Measurements from ENCODE around the gene SERPINF2.

Gene SERPINF2

GRCh38 chr17:1709971-1710806 is 32.5 kb upstream of the SERPINF2 start, which contains the start of gene TLCD2:
TSS of gene TLCD2 (minus strand) at chr17:1710377. CDS start at chr17:1710242, 135 bp downstream.
- Histone ChIP-seq H3K4me3 (ENCODE audit: low read depth in 1 of 2, low read length in 2 of 2) (peak within 1 kb of the TSS; percentile 65 to 71), H3K4me1 (ENCODE audit: control insufficient read depth in 1 of 2, insufficient read depth in 2 of 2, low read length in 2 of 2) (peaks cover 31 to 41% of the 10 kb centered on the region in 2 donors), H3K36me3 (ENCODE audit: control insufficient read depth in 1 of 2, insufficient read depth in 2 of 2, low read length in 2 of 2) (peaks cover 20 to 31% of the 10 kb centered on the region in 2 donors), H3K27me3 (ENCODE audit: control insufficient read depth in 1 of 2, insufficient read depth in 2 of 2, low read length in 2 of 2) (no peaks in the 10 kb centered on the region), H3K9me3 (ENCODE audit: control insufficient read depth in 1 of 2, low read length in 2 of 2) (no peaks in the 10 kb centered on the region), H3K9ac (ENCODE audit: low read depth in 1 of 2, low read length in 2 of 2) (peak within 1 kb of the TSS; percentile 80 to 91), H3K27ac (ENCODE audit: low read depth, low read length) (peak within 1 kb of the TSS; percentile 86)

GRCh38 chr17:1710807-1711553 is 31.7 kb upstream of the SERPINF2 start:
- Histone ChIP-seq H3K9ac (ENCODE audit: low read depth in 1 of 2, low read length in 2 of 2) (peak overlapping the region; percentile 80 to 91), H3K4me1 (ENCODE audit: control insufficient read depth in 1 of 2, insufficient read depth in 2 of 2, low read length in 2 of 2) (peaks cover 32 to 42% of the 10 kb centered on the region in 2 donors), H3K9me3 (ENCODE audit: control insufficient read depth in 1 of 2, low read length in 2 of 2) (no peaks in the 10 kb centered on the region), H3K27me3 (ENCODE audit: control insufficient read depth in 1 of 2, insufficient read depth in 2 of 2, low read length in 2 of 2) (no peaks in the 10 kb centered on the region), H3K36me3 (ENCODE audit: control insufficient read depth in 1 of 2, insufficient read depth in 2 of 2, low read length in 2 of 2) (peaks cover 20 to 31% of the 10 kb centered on the region in 2 donors), H3K27ac (ENCODE audit: low read depth, low read length) (peak overlapping the region; percentile 86), H3K4me3 (ENCODE audit: low read depth in 1 of 2, low read length in 2 of 2) (peak overlapping the region; percentile 65 to 71)

GRCh38 chr17:1711804-1712203 is 30.9 kb upstream of the SERPINF2 start:
- Histone ChIP-seq H3K27me3 (ENCODE audit: control insufficient read depth in 1 of 2, insufficient read depth in 2 of 2, low read length in 2 of 2) (no peaks in the 10 kb centered on the region), H3K4me3 (ENCODE audit: low read depth in 1 of 2, low read length in 2 of 2) (peak overlapping the region in 1 of 2 donors; percentile 13), H3K4me1 (ENCODE audit: control insufficient read depth in 1 of 2, insufficient read depth in 2 of 2, low read length in 2 of 2) (peaks cover 32 to 42% of the 10 kb centered on the region in 2 donors), H3K9me3 (ENCODE audit: control insufficient read depth in 1 of 2, low read length in 2 of 2) (no peaks in the 10 kb centered on the region), H3K9ac (ENCODE audit: low read depth in 1 of 2, low read length in 2 of 2) (no peak overlapping the region), H3K36me3 (ENCODE audit: control insufficient read depth in 1 of 2, insufficient read depth in 2 of 2, low read length in 2 of 2) (peaks cover 20 to 31% of the 10 kb centered on the region in 2 donors), H3K27ac (ENCODE audit: low read depth, low read length) (no peak overlapping the region)

- Histone ChIP-seq H3K27ac (ENCODE audit: low read depth, low read length) (no peak overlapping the region), H3K36me3 (ENCODE audit: control insufficient read depth in 1 of 2, insufficient read depth in 2 of 2, low read length in 2 of 2) (peaks cover 20 to 30% of the 10 kb centered on the region in 2 donors), H3K4me3 (ENCODE audit: low read depth in 1 of 2, low read length in 2 of 2) (peak overlapping the region in 1 of 2 donors; percentile 13), H3K27me3 (ENCODE audit: control insufficient read depth in 1 of 2, insufficient read depth in 2 of 2, low read length in 2 of 2) (no peaks in the 10 kb centered on the region), H3K9ac (ENCODE audit: low read depth in 1 of 2, low read length in 2 of 2) (no peak overlapping the region), H3K4me1 (ENCODE audit: control insufficient read depth in 1 of 2, insufficient read depth in 2 of 2, low read length in 2 of 2) (peaks cover 35 to 42% of the 10 kb centered on the region in 2 donors), H3K9me3 (ENCODE audit: control insufficient read depth in 1 of 2, low read length in 2 of 2) (no peaks in the 10 kb centered on the region)
These were observed 30.4 kb upstream of the SERPINF2 start for GRCh38 chr17:1712271-1712670.

GRCh38 chr17:1713160-1713877 is 29.4 kb upstream of the SERPINF2 start:
- Histone ChIP-seq H3K4me1 (ENCODE audit: control insufficient read depth in 1 of 2, insufficient read depth in 2 of 2, low read length in 2 of 2) (peaks cover 42 to 49% of the 10 kb centered on the region in 2 donors), H3K9ac (ENCODE audit: low read depth in 1 of 2, low read length in 2 of 2) (peak overlapping the region; percentile 60 to 73), H3K4me3 (ENCODE audit: low read depth in 1 of 2, low read length in 2 of 2) (peak overlapping the region; percentile 80 to 86), H3K9me3 (ENCODE audit: control insufficient read depth in 1 of 2, low read length in 2 of 2) (no peaks in the 10 kb centered on the region), H3K27me3 (ENCODE audit: control insufficient read depth in 1 of 2, insufficient read depth in 2 of 2, low read length in 2 of 2) (no peaks in the 10 kb centered on the region), H3K27ac (ENCODE audit: low read depth, low read length) (peak overlapping the region; percentile 13), H3K36me3 (ENCODE audit: control insufficient read depth in 1 of 2, insufficient read depth in 2 of 2, low read length in 2 of 2) (peaks cover 19 to 20% of the 10 kb centered on the region in 2 donors)

- Histone ChIP-seq H3K9me3 (ENCODE audit: control insufficient read depth in 1 of 2, low read length in 2 of 2) (no peaks in the 10 kb centered on the region), H3K27me3 (ENCODE audit: control insufficient read depth in 1 of 2, insufficient read depth in 2 of 2, low read length in 2 of 2) (no peaks in the 10 kb centered on the region), H3K4me3 (ENCODE audit: low read depth in 1 of 2, low read length in 2 of 2) (peak overlapping the region; percentile 80 to 86), H3K4me1 (ENCODE audit: control insufficient read depth in 1 of 2, insufficient read depth in 2 of 2, low read length in 2 of 2) (peaks cover 44 to 53% of the 10 kb centered on the region in 2 donors), H3K36me3 (ENCODE audit: control insufficient read depth in 1 of 2, insufficient read depth in 2 of 2, low read length in 2 of 2) (peaks cover 19 to 20% of the 10 kb centered on the region in 2 donors), H3K9ac (ENCODE audit: low read depth in 1 of 2, low read length in 2 of 2) (peak overlapping the region; percentile 60 to 73), H3K27ac (ENCODE audit: low read depth, low read length) (peak overlapping the region; percentile 99)
These were observed 28.7 kb upstream of the SERPINF2 start for GRCh38 chr17:1713878-1714426.

- H3K9ac ChIP-seq (ENCODE audit: low read depth in 1 of 2, low read length in 2 of 2): peak overlapping the region; percentile 78 to 84
- H3K4me3 ChIP-seq (ENCODE audit: low read depth in 1 of 2, low read length in 2 of 2): peak overlapping the region; percentile 80 to 86
- peaks cover 19 to 20% of the 10 kb centered on the region in 2 donors for H3K36me3 ChIP-seq (ENCODE audit: control insufficient read depth in 1 of 2, insufficient read depth in 2 of 2, low read length in 2 of 2)
- H3K27ac ChIP-seq (ENCODE audit: low read depth, low read length): peak overlapping the region; percentile 99
- no peaks in the 10 kb centered on the region for H3K9me3 ChIP-seq (ENCODE audit: control insufficient read depth in 1 of 2, low read length in 2 of 2)
- peaks cover 44 to 53% of the 10 kb centered on the region in 2 donors for H3K4me1 ChIP-seq (ENCODE audit: control insufficient read depth in 1 of 2, insufficient read depth in 2 of 2, low read length in 2 of 2)
- no peaks in the 10 kb centered on the region for H3K27me3 ChIP-seq (ENCODE audit: control insufficient read depth in 1 of 2, insufficient read depth in 2 of 2, low read length in 2 of 2)
These were observed 28.2 kb upstream of the SERPINF2 start for GRCh38 chr17:1714427-1714979.

GRCh38 chr17:1714980-1715802 is 27.5 kb upstream of the SERPINF2 start:
- Histone ChIP-seq H3K27me3 (ENCODE audit: control insufficient read depth in 1 of 2, insufficient read depth in 2 of 2, low read length in 2 of 2) (no peaks in the 10 kb centered on the region), H3K27ac (ENCODE audit: low read depth, low read length) (peak overlapping the region; percentile 99), H3K4me1 (ENCODE audit: control insufficient read depth in 1 of 2, insufficient read depth in 2 of 2, low read length in 2 of 2) (peaks cover 44 to 53% of the 10 kb centered on the region in 2 donors), H3K4me3 (ENCODE audit: low read depth in 1 of 2, low read length in 2 of 2) (peak overlapping the region; percentile 80 to 86), H3K9ac (ENCODE audit: low read depth in 1 of 2, low read length in 2 of 2) (peak overlapping the region; percentile 78 to 84), H3K9me3 (ENCODE audit: control insufficient read depth in 1 of 2, low read length in 2 of 2) (no peaks in the 10 kb centered on the region), H3K36me3 (ENCODE audit: control insufficient read depth in 1 of 2, insufficient read depth in 2 of 2, low read length in 2 of 2) (peaks cover 19 to 20% of the 10 kb centered on the region in 2 donors)

GRCh38 chr17:1715803-1716075 is 26.9 kb upstream of the SERPINF2 start:
- Histone ChIP-seq H3K4me1 (ENCODE audit: control insufficient read depth in 1 of 2, insufficient read depth in 2 of 2, low read length in 2 of 2) (peaks cover 44 to 51% of the 10 kb centered on the region in 2 donors), H3K27ac (ENCODE audit: low read depth, low read length) (peak overlapping the region; percentile 99), H3K4me3 (ENCODE audit: low read depth in 1 of 2, low read length in 2 of 2) (peak overlapping the region; percentile 80 to 86), H3K27me3 (ENCODE audit: control insufficient read depth in 1 of 2, insufficient read depth in 2 of 2, low read length in 2 of 2) (no peaks in the 10 kb centered on the region), H3K9me3 (ENCODE audit: control insufficient read depth in 1 of 2, low read length in 2 of 2) (no peaks in the 10 kb centered on the region), H3K9ac (ENCODE audit: low read depth in 1 of 2, low read length in 2 of 2) (peak overlapping the region; percentile 78 to 84), H3K36me3 (ENCODE audit: control insufficient read depth in 1 of 2, insufficient read depth in 2 of 2, low read length in 2 of 2) (peaks cover 19 to 20% of the 10 kb centered on the region in 2 donors)
